Ascending aorta (tissue), 2 donors: ENCODE data around the gene RUNDC3A. TPM values are rescaled to one million over a fixed set of nuclear protein-coding genes. Genes with fewer than 3 reads are reported as not detected.

Source experiments
- DNase-seq, 2 donors: peaks; one replicate each; pipeline ENCODE4 v3.0.0-alpha.2; 2019; ENCODE audit warnings: low spot score in 2 of 2
- H3K27ac ChIP-seq, 2 donors: fragments of 200-600 bp; sonication (generic); one replicate each; pipeline ENCODE4 v1.5.1; 2016 to 2017; ENCODE audit warnings: mild to moderate bottlenecking in 1 of 2
- H3K27me3 ChIP-seq: fragments of 200-600 bp; sonication (generic); one replicate; pipeline ENCODE4 v1.5.1; 2017
- H3K36me3 ChIP-seq, 2 donors: fragments of 200-600 bp; sonication (generic); one replicate each; pipeline ENCODE4 v1.5.1; 2016
- H3K4me1 ChIP-seq, 2 donors: fragments of 200-600 bp; sonication (generic); one replicate each; pipeline ENCODE4 v1.5.1; 2016 to 2017; ENCODE audit warnings: mild to moderate bottlenecking in 1 of 2
- H3K4me3 ChIP-seq, 2 donors: fragments of 200-600 bp; sonication (generic); one replicate each; pipeline ENCODE4 v1.5.1; 2016 to 2017; ENCODE audit warnings: mild to moderate bottlenecking in 1 of 2
- H3K9me3 ChIP-seq, 2 donors: fragments of 200-600 bp; sonication (generic); one replicate each; pipeline ENCODE4 v1.5.1; 2016
- intact Hi-C: fragments of 100-400 bp; cut with DNase I; formaldehyde crosslinking; loops from one replicate; pipeline ENCODE4 v1.15.1; 2023
- total RNA-seq: library from RNA; depleted of rRNA; stranded (reverse); fragments of >200 nt; gene quantifications from one replicate; pipeline ENCODE4 v1.1.0, GENCODE V29; 2016
- TF ChIP-seq, protein P1 (sequence below), 3 experiments: fragments of 200-600 bp in 2 of 3; fragments of 450-650 bp in 1 of 3; sonication (generic) in 2 of 3; IDR thresholded peaks; one replicate each; pipeline ENCODE4 v1.5.1; 2016 to 2019; ENCODE audit warnings: antibody characterized with exemption in 3 of 3, mild to moderate bottlenecking in 1 of 3, moderate library complexity in 1 of 3

RUNDC3A gene
- total RNA-seq, 1 donor from 2014 or later = not detected

DNA sequence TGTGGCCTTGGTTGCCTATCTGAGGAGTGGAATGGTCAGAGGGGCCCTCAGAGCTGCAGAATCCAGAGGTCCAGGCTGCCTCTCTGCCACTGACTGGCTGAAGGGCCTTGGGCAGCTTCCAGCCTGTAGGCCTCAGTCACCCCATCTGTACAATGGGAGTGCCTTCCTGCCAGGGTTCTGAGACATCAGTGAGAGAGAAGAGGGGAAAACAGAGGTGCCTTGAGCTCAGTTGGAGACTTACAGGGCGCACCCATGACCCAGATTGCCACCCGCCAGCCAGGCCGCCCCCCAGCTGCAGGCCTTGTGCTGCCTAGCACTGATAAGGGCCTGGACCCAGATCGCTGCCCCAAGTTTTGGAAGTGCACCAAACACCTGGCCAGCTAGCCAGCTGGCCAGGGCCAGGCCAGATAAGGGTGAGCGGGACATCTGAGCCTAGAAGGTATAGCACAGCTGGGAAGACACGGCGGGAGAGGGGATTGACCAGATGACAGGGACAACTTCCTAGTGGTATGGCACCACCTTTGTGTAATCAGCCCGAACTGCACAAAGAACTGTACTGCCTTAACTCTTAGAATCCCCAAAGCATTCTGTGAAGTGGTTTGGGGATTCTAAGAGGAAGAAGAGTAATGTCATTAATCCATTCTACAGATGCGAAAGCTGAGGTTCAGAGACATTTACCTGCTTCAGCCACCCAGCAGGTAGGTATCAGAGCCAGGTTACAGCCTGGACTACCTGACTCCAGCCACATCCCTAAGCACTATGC is 41.8 kb upstream of the RUNDC3A start:
- no peak overlapping the region for H3K27ac ChIP-seq

DNA sequence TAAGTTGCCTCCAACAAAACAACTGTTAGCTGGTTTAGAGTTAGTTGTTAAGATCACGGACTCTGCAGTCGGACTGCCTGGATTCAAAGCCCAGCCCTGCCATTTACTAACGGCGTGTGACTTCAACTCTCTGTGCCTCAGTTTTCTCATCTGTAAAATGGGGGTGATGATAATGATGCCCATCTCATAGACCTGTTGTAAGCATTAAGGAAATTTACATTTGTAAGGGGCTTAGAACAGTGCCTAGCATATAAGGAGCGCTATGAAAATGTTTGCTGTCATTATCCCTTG is 41.3 kb upstream of the RUNDC3A start:
- intact Hi-C loops = no loop called here
- H3K9me3 ChIP-seq = no peaks in the 10 kb centered on the region
- no peaks in the 10 kb centered on the region for H3K36me3 ChIP-seq
- no peak overlapping the region for H3K27ac ChIP-seq
- no peak for DNase-seq
- H3K4me3 ChIP-seq = no peak overlapping the region
- H3K27me3 ChIP-seq = no peaks in the 10 kb centered on the region
- TF ChIP-seq, protein P1, sequence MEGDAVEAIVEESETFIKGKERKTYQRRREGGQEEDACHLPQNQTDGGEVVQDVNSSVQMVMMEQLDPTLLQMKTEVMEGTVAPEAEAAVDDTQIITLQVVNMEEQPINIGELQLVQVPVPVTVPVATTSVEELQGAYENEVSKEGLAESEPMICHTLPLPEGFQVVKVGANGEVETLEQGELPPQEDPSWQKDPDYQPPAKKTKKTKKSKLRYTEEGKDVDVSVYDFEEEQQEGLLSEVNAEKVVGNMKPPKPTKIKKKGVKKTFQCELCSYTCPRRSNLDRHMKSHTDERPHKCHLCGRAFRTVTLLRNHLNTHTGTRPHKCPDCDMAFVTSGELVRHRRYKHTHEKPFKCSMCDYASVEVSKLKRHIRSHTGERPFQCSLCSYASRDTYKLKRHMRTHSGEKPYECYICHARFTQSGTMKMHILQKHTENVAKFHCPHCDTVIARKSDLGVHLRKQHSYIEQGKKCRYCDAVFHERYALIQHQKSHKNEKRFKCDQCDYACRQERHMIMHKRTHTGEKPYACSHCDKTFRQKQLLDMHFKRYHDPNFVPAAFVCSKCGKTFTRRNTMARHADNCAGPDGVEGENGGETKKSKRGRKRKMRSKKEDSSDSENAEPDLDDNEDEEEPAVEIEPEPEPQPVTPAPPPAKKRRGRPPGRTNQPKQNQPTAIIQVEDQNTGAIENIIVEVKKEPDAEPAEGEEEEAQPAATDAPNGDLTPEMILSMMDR (IDR thresholded peaks at IDR 0.05) = no peak
- H3K4me1 ChIP-seq = no peaks in the 10 kb centered on the region

More for the DNA sequence above, 41.8 kb upstream of the RUNDC3A start:
- Histone ChIP-seq H3K4me1 (no peaks in the 10 kb centered on the region), H3K4me3 (no peak overlapping the region), H3K27me3 (no peaks in the 10 kb centered on the region), H3K36me3 (no peaks in the 10 kb centered on the region), H3K9me3 (no peaks in the 10 kb centered on the region)
- intact Hi-C loops = no loop called here
- DNase-seq = no peak
- TF ChIP-seq, protein P1 (IDR thresholded peaks at IDR 0.05) = no peak

DNA sequence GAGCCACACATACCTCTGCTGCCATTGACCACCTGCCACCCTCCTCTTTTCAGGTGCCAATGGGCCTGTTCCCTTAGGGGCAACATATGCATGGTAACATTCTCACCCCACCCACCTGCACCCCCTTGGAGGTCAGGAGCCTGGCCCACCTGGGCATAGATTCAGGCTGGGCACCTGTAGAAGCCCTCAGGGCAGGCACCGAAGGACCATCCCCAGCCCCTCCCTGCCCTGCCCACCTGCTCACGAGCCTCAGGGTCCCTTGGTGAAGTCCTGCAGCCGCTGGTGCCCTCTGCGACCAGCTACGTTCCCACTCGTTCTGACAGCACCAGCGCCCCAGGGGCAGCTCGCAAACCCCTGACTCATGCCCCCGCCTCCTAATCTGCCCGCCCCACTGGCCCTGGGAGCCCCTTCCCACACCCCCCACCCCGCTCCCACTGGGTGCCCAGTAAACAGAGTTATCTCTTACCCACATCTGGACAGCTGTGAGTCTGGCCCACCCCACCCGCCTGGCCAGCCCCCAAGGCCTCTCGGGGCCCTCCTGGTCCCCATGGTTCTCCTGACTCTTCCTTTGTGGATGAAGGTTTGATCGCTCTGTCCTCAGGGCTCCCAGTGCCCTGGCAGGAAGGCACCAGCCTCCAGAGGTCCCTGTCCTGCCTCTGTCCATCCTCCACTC is 40.4 kb upstream of the RUNDC3A start, which contains the start of gene SLC4A1:
Gene SLC4A1, minus strand, starts transcription at position 318 of the 673 bp plus-strand sequence. CDS start 5,269 bp downstream, outside the sequence.
- intact Hi-C loops = no loop called here
- TF ChIP-seq, protein P1 (IDR thresholded peaks at IDR 0.05) = no peak
- H3K27ac ChIP-seq = no peak within 1 kb of the TSS
- no peak within 1 kb of the TSS for H3K4me3 ChIP-seq
- H3K4me1 ChIP-seq = no peaks in the 10 kb centered on the region
- H3K9me3 ChIP-seq = no peaks in the 10 kb centered on the region
- H3K27me3 ChIP-seq = no peaks in the 10 kb centered on the region
- no peak for DNase-seq
- no peaks in the 10 kb centered on the region for H3K36me3 ChIP-seq

DNA sequence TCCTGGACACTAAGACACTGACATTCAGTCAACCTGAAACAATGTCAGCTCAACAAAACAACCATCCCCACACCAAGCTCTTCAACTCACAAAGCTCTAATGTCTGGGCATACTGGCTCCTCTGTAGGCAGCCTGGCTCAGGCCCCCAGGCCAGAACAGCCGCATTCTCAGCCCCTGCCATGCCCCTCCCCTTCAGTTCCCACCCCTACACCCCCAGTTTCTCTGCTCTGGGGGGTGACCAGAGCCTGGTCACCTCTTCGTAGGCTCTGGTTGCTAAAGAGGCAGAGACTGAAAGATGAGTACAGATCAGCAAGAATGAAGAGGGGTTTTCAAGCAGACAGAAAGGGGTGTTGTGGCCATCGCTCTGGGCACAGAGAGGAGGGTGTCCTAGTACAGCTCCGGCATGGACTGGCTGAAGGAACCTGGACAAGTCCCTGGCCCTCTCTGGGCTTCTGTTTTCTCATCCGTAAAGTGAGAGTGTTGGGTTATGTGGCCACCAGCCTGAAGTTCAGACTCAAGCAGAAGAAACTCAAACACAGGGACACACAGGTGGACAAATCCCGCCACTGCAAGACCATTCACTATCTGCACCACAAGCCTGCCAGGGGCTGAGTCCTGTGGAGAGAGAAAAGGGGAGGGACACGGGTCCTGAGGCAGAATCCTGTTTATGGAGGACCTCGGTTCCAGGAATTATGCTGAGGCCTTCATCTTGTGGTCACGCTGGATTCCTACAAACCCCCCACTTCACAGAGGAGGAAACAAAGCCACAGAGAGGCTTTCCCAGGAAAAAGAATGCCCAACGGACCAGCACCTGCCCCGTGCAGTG is 39.5 kb upstream of the RUNDC3A start:
- intact Hi-C loops = no loop called here
- no peak overlapping the region for H3K27ac ChIP-seq

DNA sequence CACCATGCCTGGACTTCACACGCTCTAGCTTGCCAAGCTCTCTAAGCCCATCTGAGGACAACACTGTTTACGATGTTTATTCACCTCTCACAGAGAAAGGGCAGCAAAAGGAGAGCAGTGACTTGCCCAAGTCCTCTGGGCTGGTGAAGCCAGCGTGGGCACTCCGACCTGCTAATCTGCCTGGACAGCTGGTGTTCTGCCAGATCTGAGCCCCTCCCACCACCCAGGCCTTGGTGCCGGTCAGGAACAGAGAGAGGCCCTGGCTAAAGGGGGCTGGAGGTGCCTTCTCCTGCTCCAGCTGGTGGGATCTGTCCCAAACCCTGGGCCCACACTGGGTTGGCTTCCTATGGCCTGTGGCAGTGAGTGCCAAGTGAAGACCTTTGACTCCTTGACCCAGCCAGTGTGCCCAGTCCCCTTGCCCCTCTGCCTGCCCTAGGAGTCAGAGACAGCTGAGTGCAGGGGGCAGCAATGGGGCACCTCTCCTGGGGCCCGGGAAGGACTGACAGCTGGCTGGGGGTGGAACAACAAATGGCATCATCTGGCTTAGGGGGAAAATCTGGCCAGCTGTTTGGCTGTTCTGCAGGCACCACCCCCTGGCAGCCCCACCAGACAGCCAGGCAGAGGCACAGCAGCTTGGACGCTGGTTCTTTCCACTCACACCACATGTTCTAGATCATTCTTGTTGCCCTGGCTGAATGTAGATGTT is 38.7 kb upstream of the RUNDC3A start:
- Histone ChIP-seq H3K36me3 (no peaks in the 10 kb centered on the region), H3K27me3 (no peaks in the 10 kb centered on the region), H3K4me1 (no peaks in the 10 kb centered on the region), H3K27ac (no peak overlapping the region), H3K9me3 (no peaks in the 10 kb centered on the region), H3K4me3 (no peak overlapping the region)
- TF ChIP-seq, protein P1 (IDR thresholded peaks at IDR 0.05) = no peak
- intact Hi-C loops = no loop called here
- DNase-seq = no peak

More for the DNA sequence above, 39.5 kb upstream of the RUNDC3A start:
- Histone ChIP-seq H3K36me3 (no peaks in the 10 kb centered on the region), H3K4me3 (no peak overlapping the region), H3K9me3 (no peaks in the 10 kb centered on the region), H3K4me1 (no peaks in the 10 kb centered on the region), H3K27me3 (no peaks in the 10 kb centered on the region)
- TF ChIP-seq, protein P1 (IDR thresholded peaks at IDR 0.05) = no peak
- no peak for DNase-seq
